Putamen (tissue), 1 donor: ENCODE measurements around the gene NCBP2.
A peak's percentile ranks its signal among the peaks of the same experiment; 100 is the strongest.

ENCODE experiments used
- DNase-seq: peaks from one replicate; pipeline ENCODE4 v3.0.0-alpha.2; 2016; ENCODE audit warnings: low spot score

Gene NCBP2

DNA sequence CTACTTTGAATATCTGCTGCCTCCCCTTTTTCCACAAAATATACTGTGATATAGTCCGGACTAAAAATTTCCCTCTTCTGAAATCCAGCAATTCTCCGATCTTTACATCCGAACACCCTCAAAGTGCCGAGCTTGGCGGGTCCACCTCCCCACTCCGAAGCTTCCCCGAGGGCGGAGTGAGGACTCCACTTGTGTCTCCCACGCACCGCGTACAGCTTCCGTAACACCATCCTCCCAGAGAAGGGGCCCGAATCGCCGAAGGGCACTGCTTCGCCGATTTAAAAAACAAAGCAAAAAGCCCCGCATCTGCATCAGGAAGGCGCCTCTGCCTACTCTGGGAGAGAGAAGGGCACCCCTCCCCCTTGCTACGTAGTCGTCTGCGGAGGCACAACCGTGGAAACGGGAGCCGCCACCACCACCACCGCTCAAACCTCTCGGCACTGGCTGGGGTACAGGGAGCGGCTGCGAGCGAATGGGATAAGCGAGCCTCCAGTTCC lies 551 bp downstream of the NCBP2 start:
- peak; percentile 45 for DNase-seq

DNA sequence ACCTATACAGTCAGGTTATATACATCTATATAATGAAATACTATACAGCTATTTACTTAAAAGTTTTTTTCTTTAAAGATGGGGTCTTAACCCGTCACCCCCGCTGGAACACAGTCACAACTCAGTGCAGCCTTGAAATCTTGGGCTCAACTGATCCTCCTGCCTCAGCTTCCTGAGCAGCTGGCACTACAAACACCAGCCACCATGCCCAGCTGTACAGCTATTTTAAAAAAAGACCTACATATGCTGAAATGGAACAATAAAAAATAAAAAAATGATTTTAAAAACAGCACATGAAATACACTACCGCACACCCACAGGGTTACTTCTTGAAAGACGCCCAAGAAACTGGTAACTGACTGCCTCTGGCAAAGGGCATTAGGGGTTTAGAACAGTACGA lies 3.8 kb downstream of the NCBP2 start:
- no peak for DNase-seq

DNA sequence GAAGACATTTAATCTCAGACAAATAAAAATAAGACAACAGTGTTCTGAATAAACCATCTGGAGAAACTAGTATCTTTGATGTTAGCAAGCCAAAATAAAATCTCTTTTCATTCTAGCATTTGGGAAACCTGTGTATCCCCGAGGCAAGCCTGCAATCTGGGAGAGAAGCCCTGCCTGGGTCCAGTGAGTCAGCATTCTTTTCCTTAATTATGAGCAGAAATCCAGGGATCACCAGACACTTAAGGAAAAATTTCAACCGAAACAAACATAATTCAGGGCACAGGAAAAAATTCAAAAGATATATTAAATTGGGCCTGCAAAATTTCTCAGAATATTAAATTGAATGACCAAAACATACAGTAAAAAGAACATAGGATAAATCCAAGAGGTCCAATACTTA lies 4.2 kb downstream of the NCBP2 start:
- no peak for DNase-seq

DNA sequence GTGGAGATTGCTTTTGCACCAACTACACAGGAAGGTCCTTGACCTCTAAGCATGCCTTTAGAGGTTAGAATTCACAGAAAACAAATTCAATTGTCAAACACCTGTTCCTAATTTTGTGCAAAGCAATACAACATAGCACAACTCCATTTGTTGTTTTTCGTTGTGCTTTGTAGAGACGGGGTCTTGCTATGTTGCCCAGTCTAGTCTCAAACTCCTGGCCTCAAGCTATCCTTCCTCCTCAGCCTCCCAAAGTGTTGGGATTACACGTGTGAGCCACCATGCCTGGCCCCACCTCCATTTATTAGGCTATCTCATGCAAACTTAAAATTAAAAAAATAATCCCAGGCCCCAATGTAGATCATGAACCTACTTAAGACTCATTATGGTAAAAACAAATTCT lies 6.0 kb downstream of the NCBP2 start:
- no peak for DNase-seq

DNA sequence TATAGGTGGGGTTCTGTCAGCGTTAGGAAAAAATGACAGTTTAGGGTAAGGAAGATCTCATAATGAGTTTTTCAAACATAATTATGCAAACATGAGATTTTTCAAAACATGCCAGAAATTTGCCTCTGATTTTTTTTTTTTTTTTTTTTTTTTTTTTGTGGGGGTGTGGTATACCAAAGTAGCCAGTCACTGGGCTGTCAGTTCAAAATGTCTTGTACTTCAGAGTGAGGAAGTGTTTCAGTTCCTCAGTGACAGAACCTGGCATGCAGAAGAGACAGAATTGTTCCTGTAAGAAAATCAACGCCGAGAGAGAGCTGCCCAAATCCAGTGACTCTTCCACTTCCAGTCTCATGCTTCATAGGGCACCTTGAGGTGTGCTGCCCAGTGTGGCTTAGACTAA lies 9.7 kb downstream of the NCBP2 start:
- DNase-seq: no peak

DNA sequence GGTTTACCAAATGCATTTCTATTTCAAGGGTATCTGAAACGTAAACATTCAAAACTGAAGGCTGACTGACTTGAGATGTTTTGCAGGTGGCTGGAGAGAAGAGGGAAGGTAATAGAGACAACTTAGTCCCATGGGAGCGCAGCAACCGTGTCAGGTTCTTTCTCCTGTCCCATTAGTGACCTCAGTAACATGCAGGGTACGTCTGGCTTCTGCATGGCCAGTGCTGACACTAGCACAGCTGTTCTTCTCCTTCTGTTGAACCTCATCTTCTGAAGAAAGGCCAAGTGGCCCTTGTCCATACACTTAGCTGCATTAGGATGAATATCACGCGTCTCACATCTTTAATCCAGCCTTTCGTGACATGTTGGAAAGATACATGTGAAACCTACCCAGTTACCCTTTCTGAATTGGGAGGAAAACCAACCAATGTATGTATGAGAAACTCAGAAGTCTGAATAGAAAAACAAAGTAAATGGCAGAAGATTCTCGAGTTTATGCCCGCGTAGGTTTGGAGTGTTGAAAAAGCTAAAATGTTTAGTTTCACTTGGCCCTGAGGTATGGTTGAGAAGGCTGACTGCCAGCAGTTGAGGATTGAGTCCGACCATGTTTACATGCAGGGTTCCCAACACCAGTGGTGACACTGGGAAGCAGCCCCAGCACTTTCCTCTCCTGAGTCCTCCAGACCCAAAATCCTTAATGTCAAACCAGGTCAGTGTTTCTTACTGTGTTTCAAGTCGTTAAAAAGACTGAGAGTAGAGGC lies 10.3 kb downstream of the NCBP2 start:
- no peak for DNase-seq

DNA sequence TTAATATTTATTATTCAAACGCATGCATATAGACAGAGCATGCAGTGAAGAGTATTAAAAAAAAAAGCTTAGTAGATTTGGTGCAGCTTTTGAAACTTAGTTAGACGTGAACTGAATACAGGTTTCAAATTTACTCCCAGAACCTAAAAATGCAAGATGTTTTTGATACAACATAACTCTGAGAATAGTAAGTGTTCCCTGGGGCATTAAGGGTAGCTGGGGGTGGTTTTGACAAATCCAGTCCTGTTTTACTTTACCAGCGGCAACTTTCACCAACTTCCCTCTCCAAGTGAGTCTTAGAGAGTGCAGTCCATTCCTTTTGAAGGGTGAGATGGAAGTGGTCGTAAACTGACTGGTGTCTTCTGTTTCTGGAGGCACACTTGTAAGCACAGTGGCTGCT lies 11.2 kb downstream of the NCBP2 start:
- DNase-seq: no peak

DNA sequence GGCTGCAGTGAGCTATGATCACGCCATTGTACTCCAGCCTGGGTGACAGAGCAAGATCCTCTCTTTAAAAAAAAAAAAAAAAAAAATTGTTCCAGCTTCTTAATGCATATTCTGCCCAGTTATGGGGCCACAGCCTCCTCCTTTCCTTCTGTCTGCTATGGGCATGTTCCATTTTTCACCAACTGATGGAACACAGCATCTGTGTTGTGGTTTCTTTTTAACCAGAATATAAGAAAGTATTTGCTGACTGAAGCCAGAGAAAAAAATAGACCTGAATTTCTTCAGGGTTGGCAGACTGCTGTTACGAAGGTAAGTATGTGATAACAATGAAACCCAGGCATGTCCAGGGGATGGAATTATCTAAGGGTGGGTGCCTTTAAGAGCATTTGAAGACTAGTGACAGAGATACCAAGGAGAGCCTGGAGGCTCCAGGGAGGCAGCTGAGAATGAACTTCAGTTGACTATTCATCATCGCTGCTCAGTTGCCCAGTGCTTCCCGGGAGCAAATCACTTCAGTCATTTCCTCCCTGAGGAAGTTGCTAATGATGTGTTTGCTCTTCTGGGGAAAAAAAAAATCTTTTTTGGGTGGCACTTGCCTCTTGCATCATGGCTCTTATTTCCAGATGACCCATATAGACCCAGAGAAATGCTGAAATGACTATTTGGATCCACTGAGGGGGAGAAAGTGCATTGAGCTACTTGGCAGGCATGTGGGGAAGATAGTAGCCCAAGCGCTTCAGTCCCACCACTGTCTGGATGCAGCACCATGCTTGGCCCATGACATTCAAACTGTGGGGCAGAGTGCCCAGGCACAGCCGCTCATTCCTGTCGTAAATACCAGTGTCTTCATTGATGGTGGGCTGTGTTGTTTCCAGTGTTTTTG lies 14.5 kb downstream of the NCBP2 start:
- no peak for DNase-seq

DNA sequence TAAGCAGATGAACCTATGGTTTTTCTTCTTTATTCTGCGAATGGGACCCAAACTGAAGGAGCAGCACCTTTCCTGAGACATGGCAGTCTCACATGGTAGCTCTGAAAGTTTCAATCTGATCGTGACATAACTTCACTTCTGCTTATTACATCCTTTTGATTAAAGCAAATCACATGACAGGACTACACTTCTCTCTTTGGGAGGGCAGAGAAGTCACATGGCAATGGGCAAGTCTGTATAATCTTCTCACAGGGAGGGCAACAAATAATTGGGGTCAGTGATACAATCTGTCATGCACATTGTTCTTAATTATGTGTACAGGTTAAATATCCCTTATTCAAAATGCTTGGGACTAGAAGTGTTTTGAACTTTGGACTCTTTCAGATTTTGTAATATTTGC lies 21.6 kb downstream of the NCBP2 start:
- DNase-seq: no peak

DNA sequence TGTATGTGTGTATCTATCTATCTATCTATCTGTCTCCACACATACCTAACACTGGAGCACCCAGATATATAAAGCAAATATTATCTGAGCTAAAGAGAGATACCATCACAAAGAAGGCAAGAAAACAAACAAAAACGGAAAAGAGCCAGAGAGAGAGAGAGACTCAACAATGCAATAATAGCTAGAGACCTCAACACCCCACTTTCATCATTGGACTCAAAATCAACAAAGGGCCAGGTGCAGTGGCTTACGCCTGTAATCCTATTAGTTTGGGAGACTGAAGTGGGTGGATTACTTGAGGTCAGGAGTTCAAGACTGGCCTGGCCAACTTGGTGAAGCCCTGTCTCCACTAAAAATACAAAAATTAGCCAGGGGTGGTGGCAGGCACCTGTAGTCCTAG lies 23.4 kb downstream of the NCBP2 start:
- no peak for DNase-seq

DNA sequence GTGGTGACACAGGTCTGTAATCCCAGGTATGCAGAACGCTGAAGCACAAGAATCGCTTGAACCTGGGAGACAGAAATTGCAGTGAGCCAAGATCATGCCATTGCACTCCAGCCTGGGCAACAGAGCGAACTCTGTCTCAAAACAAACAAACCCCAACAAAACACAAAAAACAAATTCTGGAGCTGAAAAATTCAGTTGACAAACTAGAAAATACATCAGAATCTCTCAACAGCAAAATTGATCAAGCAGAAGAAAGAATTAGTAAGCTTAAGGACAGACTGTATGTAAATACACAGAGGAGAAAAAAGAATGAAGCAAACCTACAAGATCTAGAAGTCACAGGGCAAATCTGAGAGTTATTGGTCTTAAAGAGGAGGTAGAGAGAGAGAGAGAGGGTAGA lies 25.3 kb downstream of the NCBP2 start:
- no peak for DNase-seq

DNA sequence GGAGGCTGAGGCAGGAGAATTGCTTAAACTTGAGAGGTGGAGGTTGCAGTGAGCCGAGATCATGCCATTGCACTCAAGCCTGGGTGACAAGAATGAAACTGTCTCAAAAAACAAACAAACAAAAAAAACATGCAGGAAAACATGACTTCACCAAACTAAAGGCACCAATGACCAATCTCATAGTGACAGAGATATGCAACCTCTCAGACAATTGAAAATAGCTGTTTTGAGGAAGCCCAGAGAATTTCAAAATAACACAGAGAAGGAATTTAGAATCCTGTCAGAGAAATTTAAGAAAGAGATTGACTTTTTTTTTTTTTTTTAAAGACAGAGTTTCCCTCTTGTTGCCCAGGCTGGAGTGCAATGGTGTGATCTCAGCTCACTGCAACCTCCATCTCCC lies 26.1 kb downstream of the NCBP2 start:
- DNase-seq: no peak

DNA sequence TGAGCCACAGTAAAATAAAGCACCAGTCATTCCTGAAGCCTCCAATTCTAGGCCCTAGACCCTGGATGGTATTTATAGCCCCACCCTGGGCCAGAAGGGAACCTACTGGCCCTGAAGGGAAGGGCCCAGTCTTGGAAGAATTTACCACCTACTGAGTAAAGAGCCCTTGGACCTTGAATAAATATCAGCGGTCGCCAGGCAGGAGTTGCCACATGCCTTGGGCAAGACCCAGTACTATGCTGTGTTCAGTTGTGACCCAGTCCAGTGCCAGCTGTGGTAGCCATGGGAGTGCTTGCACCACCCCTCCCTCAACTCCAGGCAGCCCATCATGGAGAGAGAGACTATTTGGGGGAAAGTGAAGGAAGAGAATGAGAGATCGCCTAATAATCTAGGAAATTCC lies 27.0 kb downstream of the NCBP2 start:
- DNase-seq: no peak

DNA sequence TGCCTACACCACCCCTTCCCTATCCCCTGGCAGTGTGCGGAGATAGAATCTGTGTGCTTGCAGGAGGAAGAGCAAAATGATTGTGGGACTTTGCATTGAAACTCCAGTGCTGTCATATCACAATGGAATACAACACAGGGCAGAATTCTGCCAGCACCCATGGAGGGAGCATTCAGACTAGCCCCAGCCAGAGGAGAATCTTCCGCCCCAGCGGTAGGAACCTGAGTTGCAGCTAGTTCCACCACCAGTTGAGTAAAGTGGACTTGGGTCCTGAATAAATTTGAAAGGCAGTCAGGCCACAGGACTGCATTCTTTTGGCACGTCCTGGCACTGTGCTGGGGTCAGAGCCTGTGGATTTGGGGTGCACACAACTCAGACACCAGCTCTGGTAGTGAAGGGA lies 27.5 kb downstream of the NCBP2 start:
- DNase-seq: no peak

DNA sequence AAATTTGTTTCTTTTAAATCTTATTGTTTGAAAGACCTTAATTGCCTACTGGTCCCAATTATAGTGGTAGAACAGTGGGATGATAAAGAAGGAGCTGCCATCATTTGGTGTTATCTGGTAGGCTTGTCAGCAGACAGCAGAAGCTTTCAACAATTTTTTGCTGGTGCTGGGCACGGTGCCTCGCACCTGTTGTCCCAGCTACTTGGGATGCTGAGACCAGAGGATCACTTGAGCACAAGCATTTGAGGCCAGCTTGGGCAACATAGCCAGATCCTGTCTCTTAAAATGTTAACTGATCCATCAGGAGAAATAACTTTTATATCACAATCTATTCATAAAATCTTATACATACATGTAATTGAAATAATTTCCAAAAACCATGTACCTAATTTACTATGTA lies 38.6 kb downstream of the NCBP2 start:
- no peak for DNase-seq

DNA sequence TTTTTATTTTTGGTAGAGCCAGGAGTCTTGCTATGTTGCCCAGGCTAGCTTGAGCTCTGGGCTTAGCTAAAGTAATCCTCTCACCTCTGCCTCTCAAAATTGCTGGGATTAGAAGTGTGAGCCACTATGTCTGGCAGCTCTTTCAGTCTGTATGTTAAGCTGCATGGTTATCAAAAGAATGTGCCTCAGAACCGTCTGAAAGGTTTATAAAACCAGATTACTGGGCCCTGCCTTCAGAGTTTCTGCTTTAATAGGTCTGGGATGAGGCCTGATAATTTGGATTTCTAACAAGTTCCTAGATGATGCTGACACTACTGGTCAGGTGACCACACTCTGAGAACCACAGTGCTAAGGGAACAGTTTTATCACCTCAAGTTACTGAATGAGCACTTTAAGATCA lies 40.0 kb downstream of the NCBP2 start:
- no peak for DNase-seq

DNA sequence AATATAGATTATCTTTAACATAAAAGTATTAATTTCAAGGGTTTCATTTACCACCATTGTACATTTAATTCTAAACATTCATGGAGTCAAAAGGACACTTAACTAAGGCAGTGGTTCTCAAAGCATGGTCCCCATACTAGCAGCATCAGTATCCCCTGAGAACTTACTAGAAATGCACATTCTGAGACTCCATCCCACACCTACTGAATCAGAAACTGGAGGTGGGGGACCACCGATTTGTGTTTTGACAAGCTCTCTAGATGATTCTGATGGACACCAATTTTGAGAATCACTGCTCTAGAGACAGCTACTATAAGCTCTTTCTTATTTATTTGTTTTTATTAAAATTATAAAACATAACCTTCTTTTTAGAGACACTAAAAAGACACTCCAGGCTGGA lies 40.6 kb downstream of the NCBP2 start:
- DNase-seq: no peak

DNA sequence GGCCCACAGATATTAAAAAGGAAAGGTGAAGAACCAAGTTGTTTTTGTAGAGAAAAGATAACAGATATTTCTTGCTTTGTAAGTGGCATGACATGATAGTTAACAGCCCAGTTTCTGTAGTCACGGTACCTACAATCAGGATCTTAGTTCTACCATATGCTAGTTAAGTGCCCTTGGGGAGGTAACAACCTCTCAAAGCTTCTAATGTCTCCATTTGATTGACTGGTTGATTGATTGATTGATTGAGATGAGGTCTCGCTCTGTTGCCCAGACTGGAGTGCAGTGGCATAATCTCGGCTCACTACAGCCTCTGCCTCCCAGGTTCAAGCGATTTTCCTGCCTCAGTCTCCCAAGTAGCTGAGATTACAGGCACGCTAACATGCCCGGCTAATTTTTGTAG lies 46.1 kb downstream of the NCBP2 start:
- no peak for DNase-seq

DNA sequence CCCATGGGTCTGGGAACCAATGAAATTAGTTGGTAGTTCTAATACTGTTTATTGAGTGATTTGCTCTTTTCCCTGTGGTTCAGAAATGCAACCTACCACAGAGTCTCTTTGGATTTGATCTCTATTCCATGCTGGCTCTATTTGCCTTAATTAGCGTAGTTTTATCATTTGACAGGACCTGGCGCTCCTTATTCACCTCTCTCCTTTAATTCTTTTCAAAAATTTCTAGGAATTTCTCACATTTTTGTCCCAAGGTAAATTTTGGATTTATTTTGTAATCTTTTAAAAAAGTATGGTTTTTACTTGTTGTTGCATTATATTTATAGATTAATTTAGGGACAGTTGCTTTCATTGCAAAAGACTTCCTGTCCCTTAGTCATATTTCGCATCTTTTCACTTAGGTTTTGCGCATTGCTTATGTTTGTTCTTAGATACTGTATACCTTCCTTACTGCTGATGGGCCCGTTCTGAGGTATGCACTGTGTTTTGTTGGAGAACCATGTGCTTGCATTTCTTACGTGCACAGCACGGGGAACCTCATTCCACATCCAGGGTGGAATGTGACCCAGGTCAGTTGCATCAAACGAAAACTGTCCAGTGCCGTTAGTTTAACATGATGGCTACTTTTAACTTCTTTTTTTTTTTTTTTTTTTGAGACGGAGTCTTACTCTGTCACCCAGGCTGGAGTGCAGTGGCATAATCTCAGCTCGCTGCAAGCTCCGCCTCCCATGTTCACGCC lies 47.6 kb downstream of the NCBP2 start:
- DNase-seq: no peak

DNA sequence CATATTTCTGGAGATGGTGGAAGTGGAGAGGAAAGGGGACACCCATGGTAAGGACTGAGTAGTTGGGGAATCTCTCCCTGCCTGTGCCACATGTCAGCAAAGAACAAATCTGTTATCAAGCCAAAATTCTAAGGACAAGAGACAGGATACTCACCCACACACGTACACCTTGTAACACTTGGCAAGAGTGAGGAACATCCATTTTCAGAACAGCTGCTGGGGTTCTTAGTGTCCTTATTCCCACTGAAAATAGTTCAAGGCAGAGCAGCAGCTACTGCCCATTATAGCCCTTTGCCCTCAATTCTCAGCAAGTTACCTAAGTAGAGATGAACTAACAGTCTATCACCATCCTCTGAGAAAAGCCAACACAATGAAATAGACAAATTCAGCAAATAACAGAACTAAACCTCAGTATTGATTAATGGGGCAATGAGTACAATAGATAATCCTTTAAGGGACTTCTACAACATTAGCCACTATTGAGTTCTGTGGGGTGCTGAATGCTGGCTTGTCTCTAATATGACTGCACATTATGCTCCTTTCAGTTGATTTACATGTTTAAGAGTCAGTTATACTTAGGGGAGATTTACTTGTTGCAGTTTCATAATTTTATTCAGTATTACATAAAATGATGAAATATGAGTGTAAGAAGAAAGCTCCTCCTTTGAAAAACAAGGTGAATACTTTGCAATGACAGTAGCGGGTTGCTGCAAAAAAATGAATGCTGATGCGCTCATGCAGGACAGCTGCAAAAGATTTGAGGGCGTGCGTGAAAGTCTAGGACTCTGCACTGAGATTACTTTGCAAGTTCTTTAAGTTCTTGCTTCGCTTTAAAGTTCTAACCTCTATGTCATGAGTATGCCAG lies 52.3 kb downstream of the NCBP2 start:
- no peak for DNase-seq

DNA sequence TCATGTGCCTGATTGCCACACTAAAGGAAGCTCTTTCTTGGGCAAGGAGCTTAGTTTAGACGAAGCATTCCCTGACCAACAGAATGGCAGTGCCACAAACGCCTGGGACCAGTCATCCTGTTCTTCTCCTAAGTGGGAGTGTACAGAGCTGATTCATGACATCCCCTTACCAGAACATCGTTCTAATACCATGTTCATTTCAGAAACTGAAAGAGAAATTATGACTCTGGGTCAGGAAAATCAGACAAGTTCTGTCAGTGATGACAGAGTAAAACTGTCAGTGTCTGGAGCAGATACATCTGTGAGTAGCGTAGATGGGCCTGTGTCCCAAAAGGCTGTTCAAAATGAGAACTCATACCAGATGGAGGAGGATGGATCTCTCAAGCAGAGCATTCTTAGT lies 56.2 kb downstream of the NCBP2 start:
- no peak for DNase-seq
